CD4-positive, alpha-beta T cell treated with Interleukin-12 subunit alpha and Interleukin-12 subunit beta, for 1 hour (primary cell): ENCODE measurements around the gene BAIAP2L2.
"Not testable (repeated sequence)": the region's sequence is repeated elsewhere in the genome, so short reads cannot be mapped to it uniquely, and the experiment has no call there.

Experiments
- DNase-seq: peaks from one replicate; pipeline ENCODE4 v3.0.0-alpha.2; 2020

The BAIAP2L2 gene

DNA sequence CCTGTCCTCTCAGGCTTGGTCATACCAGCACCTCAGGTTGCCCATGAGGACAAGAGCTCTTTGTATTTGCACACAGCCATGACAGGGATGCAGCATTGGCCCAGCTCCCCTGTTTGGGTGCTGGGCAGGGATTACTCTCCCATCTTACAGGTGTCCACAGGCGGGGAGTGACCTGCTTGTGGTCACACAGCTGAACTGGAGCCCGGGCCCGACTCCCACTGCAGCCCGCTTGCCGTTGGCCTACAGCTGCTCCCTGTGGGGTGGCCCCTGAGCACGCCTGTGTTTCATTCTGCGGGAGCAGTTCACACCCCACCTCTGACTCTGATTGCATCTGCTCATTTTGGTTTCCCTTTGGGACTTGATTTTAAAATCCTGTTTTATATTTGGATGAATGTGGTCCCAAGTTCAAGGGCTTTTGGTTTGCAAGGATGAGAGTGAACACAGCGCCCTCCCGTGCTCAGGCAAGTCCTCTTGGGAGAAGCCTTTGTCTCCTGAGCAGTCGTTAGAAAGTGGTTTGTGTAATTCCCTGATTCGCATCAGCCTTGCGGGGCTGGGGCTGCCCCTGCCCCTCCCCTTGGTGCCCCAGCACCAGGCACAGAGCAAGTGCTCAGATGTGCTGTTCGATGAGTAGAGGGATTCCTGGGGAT is 44.0 kb downstream of the BAIAP2L2 start:
- no peak for DNase-seq

DNA sequence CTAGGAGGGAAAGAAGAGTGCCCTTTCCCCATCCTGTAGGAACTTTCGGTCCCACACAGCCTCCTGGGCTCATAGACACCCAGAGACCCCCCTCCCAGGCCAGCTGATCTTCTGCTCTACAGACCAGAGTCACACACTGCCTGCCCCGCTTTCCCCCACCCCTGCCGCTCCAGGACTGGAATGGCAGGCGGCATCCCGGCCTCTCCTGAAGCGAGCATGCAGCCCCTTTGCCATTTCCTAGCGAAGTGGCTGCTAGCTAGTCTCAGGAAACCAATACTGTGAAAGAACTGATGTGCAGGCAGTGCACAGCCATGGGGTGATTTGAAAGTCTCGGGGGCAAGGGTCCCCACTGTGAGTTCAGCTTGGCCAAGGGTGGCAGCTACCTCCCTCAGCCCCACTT is 44.9 kb downstream of the BAIAP2L2 start:
- no peak for DNase-seq

DNA sequence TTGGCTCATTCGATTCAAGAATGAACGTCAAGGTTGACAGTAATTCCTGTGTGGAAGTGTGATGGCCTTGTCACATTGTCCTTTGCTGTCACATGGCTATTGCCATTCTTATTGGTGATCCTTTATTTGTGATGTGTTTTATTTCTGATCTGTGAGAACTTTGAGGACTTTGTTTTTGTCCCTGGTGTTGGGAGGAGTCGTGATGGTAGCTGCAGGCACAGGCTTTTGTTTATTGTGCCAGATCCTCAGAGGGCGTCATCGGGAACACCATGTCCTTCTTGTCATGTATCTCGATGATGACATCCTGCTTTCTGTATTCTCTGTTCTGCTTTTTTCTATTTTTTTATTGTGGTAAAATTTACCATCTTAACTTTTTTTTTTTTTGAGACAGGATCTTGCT is 47.7 kb downstream of the BAIAP2L2 start:
- DNase-seq: no peak

DNA sequence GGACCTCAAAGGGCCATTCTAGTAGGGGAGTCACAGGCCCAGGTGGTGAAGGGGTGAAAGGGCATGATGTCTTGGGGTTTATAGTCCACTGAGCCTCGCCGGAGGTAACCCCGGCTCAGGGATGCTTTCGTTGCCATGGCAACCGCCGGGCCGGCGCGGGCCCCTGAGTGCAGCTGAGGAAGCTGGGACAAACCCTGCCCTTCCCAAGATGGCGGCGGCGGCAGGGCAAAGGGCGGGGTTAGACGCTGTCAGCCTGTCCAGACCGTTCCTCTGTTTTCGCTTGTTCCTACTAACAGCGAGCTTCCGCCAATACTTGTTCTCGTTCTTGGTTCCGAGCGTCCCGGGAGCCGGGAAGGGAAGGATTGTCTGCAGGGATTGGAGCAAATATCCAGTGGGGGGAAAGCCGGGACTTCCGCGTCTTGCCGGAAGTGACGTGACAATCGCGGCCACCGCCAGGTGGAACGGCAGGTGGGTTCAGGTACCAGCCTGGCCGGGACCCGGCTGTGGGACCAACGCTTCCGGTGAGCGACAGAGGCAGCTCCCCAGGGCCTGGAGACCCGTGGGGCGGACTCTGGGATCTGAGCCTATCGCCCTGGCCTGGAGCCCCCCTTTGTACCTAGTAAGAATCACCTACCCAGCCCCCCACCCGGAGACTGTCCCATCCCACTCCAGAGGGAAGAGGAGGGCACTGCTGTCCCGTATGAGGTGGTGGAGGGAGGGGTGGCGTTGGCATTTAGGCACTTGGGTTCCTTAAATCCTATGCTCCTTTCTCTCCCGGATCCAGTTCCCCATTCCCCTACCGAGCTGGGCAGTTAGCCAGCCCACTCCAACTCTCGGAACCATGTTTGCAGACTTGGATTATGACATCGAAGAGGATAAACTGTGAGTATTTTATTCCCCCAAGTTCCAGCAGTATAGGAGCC is 53.3 kb downstream of the BAIAP2L2 start, which contains the start of gene PICK1:
Gene PICK1, plus strand, starts transcription at position 436 of the 923 bp plus-strand sequence. Its CDS starts 406 bp downstream, at position 842.
- DNase-seq: peak; percentile 86

DNA sequence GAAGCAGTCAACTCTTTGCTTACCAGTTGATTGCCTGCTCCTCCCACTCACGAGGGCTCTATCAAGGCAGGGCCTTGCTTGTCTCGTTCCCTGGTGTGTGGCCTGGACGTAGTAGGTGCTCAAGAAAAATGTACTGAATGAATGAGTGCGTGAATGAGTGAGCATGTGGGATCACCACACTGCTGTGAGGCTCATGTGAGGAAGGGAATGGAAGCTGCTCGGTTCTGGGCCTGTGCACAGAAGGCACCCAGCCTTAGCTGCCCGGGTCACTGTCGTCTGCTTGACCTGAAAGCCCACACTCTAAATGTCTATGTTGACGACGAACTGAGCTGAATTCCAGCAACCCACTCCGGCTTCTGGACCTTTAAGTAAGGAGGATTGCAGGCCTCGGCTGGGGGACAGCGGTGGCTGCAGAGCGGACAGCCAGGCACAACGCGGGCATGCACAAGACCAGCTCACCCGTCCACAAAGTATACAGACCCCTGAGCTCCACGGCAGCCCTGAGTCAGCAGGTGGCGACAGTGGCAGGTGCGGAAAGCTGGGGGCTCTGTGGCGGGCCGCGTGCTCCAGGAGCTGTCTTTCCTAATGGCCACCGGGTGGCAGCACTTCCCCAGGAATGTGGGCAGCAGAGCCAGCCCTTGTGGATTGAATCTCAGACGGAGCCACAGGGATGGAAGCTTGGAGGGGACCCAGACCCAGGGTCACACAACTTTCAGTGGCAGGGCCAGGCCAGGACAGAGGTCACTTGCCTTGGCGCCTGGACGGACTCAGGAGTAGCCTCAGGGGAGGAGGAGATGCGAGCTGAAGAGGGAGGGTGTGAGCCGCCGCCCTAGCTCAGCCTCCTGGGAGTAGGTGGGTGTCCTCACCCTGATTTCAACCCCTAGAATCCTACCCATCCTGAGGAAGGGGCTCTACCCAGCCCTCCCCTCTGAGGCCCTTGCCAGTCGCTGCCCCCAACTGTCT is 58.3 kb downstream of the BAIAP2L2 start:
- peak; percentile 83 for DNase-seq

DNA sequence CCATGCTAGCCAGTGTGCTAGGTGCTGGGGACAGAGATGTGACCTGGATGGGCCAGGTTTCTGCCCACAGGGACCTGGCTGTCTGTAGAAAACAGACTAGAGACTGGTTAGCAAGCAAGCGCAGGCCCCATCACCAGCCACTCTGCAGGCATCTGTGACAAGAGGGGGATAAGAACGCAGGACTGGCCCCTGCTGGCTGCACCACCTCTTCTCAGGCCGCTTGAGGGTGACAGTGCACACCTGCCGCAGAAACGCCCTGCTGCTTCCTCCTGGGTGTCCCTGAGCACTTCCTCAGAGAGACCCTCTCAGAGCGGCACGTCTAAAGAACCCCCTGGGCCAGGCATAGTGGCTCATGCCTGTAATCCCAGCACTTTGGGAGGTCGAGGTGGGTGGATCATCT is 59.2 kb downstream of the BAIAP2L2 start:
- no peak for DNase-seq

DNA sequence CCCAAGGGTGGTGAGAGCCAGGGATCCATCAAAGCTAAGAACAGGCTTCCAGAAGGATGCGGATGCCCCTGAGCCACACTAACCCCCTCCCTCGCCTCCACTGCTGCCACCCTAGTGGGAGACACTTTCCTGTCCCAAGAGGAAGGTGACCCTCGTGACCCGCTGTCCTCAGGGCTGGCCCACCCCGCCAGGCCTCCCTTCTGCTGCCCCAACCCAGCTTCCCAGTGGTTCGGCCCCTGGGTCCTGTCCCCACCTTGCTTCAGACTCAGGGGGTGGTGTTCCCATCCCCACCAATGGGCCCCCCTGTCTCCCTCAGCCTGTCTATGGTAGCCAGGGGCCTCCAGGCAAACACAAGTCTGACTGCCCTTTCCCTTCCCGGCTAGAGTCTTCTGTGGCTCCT is 59.8 kb downstream of the BAIAP2L2 start:
- no peak for DNase-seq

DNA sequence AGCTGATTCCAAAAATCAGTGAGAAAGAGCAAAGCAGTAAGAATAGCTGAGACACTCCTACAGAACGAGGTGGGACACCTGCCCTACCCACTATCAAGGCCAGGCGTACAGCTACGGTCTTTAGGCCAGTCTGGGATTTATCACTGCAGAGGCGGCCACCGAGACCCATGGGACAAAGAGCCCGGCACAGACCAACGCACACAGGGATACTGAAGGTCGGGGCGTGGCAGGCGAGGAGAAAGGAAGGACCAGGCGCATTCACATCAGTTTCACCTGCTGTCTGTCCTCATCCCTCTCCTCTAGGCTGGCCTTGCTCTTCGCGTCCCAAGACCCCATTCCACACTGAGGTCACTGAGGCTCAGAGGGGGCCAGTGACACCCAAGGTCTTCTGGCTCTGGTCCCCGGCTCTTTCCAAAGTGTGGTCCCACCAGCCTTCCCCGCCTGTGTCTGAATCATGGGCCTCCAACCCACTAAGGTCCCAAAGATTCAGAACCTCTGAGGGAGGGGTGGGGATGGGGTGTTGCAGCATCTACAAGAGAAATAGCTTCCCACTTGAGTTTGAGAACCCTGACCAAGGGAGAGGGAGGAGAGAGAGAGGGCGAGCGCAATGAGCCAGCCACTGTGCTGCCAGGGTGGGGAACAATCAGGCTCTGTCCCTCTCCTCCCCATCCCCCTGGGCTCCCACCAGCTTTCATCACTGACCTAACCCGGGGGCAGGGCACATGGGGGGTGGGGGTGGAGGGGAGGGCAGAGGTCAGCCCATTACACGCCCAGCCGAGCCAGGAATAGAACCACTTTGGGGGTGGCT is 60.5 kb downstream of the BAIAP2L2 start:
- DNase-seq: no peak

DNA sequence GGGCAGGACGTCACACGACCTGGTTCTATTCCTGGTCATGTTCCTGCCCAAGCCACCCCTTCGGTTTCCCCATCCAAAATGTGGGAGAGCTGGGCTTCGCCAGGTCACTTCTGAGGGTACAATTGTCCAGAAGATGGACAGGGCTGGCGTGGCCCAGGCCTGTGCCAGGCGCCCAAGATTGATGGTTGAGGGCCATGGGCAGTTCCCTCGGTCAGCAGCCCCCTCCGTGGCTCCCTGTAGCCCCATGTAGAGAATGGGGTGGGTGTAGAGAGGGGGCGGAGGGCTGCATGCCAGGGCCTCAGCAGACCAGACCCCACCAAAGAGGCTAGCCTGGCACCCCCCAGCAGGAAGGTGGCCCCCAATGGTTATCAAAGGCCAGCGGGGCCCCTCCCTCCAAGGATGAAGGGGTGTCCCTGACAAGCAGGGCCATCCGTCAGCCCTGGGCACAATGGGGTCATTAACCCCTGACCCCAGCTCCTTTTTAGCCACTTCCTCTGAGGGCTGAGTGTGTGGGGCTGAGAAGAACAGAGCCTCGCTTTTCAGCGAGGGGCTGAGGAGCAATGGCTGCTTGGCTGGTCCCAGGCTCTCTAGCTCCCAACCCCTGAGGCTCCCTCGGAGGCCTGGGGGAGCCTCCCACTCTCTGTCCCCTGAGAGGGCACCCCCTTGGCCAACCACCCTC is 64.3 kb downstream of the BAIAP2L2 start:
- DNase-seq: no peak

DNA sequence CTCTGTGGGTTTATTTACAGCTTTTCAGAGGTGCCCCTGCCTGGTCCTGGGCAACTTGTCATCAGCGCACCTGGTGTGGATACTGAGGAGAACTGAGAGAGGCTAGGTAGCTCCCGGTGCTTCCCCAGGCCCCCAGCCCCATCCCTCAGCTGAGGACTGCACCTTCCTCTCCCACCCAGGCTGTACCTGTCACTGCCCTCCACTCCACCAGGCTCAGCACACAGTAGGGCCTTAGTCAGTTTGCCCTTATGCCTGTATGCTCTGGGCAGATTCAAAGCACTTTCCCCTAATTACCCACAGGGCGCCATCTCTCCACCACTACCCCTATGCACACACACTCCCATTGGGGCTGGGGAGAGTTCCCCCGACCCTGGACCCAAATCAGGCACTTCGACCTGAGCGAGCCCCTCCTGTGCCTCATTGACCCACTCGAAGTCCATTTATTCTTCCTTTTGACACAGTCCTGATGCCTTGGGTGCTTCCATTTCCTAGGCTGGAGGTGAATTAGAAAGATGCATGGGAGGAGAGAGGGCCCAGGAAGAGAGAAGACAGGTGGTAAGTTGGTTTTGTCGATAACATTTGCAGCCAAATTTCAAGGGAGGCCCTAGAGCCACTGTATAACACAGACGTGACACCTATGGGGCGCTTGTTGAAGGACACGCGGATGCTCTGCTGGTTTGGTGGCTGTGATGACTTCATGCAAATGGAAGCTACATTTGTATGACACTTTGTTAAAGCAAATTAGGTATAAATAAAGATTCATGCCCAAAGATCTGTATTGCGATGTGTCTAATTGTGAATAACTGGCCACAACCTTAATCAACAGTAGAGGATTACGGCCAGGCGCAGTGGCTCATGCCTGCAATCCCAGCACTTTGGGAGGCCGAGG is 67.1 kb downstream of the BAIAP2L2 start:
- no peak for DNase-seq

DNA sequence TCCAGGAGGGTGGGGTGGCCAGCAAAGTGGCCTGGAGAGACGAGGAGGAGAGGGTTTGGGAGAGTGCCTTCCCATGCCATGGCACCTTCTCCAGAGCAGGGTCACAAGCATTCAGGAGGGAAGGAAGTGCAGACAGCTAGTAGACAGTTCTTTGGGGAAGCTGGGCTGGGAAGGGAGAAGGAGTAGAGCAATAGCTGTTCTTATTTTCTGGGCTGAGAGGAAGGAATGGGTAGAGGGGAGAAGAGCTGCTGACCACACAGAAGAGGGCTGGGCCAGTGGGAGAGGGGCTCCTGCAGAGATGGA is 68.0 kb downstream of the BAIAP2L2 start:
- DNase-seq: no peak

DNA sequence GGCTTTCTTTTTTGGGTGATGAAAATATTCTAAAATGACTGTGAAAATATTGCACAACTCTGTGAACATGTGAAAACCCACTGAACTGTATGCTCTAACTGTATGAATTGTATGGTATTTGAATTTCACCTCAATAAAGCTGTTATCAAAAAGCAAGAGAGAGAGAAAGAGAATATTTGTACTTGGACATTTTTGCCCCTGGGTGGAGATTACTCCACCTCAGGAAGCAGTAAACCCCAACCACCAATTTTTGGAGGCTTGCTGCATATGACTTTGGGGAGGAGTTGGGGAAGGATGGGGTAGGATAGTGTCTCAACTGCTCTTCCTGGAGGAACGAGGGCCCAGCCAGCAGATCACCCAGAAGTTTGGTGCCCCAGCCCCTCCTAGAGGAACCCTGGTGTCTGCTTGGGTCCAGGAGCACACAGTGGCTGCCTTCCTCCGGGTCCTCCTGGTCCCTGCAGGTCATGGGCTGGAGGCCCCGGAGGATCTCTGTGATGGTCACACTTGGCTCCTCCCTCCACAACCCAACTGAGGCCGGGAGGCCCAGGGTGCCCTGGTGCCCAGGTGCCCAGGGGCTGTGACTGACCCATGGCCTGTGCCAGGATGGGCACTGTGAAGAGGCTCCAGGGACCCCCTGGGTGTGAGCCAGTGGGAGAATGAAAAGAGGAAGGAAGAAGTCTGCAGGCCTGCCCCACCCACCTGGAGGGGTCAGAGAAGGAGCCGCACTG is 68.6 kb downstream of the BAIAP2L2 start:
- no peak for DNase-seq

DNA sequence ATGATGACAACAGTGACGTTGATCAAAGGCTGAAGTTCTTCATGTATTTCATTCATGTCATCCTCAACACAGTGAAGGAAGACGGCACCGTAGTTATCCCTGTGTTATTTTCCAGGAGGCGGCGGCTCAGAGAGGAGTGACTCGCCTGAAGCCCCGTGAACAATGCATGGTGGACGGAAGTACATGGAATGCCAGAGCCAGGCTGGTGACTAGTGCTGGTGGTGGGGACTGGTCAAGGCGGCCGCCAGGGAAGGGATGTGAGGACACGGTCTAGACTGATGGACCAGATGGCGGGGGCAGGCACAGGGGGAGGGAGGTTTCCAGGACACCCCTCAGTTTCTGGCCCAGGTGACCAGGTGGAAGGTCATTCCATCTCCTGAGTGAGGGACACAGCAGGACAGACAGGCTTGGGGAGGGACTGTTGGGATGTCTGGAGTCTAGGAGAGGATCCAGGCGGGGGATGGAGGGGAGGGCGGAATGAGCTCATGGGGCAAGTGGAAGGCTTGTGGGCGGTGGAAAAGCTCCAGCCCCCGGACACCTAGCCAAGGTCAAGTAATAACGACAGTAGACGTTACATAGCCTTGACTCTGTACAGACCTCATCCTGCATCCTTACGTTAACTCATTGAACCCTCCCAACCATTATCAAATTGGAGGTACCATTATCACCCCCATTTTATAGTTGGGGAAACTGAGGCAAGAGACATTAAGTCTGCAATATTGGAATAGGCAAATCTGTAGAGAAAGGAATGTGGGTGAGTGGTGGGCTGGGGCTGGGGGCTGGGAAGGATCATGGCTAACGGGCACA is 69.3 kb downstream of the BAIAP2L2 start:
- no peak for DNase-seq

DNA sequence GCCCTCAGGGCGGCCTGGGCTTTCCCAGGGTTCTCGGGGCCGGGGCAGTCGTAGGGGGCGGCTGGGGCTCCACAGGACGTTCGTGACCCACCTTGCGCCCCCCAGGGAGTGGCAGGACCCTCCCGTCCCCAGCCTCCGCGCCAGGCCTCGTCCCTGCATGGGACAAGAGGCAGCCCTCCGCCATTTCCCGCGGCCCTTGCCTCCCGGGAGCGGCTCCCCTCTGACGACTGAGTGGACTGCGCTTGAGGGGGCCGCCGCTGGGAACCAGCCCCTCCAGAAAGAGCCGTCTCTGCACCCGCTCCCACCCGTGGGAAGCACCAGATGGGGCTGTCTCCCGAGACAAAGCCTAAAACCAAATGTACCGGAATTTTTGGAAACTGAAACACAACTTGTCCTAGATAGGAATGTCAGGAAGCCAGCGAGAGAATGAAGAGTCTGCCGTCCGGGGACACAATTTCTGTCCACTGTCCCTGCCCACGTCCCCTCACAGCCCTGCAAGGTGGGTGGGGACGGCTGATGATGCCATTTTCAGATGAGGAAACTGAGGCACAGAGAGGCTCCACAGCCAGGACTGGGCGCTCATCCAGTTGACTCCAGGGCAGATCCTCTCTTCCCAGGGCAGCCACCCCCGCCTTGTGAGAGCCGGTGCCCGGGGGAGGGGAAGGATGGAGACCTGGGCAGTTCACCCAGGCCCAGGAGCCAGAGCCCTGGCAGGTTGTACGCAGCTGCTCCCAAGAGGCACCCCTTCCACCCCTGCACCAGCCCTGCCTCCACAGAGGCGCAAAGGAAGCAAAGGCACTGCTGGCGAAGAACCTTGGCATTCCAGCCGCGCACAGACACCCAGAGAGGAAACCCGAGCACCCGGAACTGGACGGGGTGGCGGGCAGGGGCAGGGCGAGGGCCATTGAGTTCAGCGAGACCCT is 71.3 kb downstream of the BAIAP2L2 start:
- no peak for DNase-seq

DNA sequence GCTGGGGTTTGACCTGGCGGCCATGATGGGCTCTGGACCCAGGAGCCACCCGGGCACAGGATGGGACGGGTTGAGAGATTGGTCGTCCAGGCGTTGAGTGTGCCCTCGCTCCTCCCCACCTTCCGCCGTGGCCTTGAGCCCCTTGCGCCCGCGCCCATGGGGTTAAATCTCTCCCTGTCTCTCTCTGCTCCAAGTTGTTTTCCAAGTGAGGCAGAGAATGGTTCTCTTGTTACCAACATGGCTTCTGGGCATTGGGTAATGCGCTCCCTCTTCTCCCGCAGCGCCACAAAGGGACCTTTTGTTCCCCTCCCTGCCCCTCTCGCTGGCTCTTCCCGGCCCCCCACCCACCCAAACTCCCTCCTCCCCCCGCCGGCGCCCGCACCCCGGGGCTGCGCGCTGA is 72.1 kb downstream of the BAIAP2L2 start:
- no peak for DNase-seq

DNA sequence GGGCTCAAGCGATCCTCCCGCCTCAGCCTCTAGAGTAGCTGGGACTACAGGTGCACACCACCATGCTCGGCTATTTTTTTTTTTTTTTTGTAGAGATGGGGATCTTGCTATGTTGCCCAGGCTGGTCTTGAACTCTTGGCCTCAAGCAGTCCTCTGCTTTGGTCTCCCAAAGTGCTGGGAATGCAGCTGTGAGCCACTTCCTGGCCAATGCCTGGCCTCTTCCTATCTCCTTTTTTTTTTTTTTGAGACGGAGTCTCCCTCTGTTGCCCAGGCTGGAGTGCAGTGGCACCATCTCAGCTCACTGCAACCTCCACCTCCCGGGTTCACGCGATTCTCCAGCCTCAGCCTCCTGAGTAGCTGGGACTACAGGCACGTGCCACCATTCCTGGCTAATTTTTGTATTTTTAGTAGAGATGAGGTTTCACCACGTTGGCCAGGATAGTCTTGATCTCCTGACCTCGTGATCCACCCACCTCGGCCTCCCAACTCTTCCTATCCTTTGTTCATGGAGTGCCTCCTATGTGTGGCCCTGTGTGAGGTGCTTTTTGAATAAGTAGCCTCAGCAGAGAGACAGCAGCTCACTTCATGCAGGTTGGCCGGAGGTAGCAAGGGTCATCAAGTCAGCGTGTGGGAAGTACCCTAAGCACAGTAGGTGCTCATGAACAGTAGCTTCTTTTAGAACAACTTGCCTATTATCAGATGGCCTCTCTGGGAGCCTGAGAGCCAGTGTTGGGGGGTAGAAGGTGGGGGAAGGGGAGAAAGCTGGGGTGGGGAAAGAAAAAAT is 72.9 kb downstream of the BAIAP2L2 start:
- DNase-seq: not testable (repeated sequence)
